Middle frontal gyrus (tissue), 1 donor: ENCODE measurements around the gene OR11H1.
"Not testable (repeated sequence)": the region's sequence is repeated elsewhere in the genome, so short reads cannot be mapped to it uniquely, and the experiment has no call there.

ENCODE experiments used
- DNase-seq: peaks from one replicate; pipeline ENCODE4 v3.0.0-alpha.2; 2015; ENCODE audit warnings: low spot score; ENCODE audit errors: extremely low spot score

OR11H1 gene, protein sequence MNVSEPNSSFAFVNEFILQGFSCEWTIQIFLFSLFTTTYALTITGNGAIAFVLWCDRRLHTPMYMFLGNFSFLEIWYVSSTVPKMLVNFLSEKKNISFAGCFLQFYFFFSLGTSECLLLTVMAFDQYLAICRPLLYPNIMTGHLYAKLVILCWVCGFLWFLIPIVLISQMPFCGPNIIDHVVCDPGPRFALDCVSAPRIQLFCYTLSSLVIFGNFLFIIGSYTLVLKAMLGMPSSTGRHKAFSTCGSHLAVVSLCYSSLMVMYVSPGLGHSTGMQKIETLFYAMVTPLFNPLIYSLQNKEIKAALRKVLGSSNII

GRCh38 chr22:15527892-15528291 is at the start of gene OR11H1:
Gene OR11H1 (plus strand): TSS chr22:15528192. CDS start chr22:15528192, 0 bp downstream.
- not testable (repeated sequence) for DNase-seq

DNA sequence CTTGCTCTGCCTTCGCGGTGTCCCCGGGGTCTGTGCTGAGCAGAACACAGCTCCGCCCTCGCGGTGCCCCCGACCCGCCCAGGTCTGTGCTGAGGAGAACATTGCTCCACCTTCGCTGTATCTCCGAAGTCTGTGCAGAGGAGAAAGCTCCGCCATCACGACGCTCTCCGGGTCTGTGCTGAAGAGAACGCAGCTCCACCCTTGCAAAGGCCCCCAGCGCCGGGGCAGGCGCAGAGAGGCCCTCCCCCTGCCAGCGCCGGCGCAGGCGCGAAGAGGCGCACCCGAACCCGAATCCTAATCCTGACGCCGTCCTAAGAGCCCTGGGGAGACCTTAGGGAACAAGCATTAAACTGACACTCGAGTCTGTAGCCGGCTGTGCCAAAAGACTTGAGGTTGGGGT is 18.0 kb upstream of the OR11H1 start:
- not testable (repeated sequence) for DNase-seq

DNA sequence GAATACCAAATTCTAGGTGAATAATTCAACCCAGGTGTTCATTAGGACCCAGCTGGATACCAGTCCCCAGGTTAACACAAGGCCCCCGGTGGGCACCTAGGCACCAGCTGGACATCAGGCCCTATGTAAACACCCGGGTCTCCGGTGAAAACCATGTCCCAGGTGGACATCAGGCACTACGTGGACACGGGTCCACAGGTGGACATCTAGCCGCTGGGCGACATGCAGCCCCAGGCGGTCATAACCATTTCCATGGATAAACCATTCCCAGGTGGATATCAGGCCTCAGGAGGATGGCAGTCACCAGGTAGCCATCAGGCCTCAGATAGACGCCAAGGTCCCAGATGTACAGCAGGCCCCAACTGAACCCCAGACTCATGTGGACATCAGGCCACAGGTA is 12.1 kb upstream of the OR11H1 start:
- not testable (repeated sequence) for DNase-seq

DNA sequence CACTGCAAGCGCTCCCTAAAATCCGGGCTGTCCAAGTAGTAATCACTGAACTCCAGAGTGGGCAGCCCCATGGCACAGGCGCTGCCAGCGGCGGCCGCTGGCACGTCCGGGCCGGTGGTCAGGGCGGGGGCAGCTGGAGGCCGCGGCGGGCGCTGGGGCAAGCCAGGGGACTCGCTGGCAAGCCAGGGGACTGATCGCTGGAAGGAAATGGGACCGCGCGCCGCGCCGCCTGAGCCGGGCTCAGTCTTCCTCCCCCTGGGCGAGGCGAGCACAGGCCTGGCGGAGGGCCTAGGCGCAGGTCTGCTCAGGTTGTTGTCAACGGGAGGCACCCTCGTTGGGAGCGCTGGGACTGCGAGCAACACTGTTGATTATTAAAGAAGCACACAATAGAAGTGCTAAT is 25.8 kb downstream of the OR11H1 start:
- not testable (repeated sequence) for DNase-seq

- not testable (repeated sequence) for DNase-seq
Measured at GRCh38 chr22:15563461-15563860, 35.5 kb downstream of the OR11H1 start.

DNA sequence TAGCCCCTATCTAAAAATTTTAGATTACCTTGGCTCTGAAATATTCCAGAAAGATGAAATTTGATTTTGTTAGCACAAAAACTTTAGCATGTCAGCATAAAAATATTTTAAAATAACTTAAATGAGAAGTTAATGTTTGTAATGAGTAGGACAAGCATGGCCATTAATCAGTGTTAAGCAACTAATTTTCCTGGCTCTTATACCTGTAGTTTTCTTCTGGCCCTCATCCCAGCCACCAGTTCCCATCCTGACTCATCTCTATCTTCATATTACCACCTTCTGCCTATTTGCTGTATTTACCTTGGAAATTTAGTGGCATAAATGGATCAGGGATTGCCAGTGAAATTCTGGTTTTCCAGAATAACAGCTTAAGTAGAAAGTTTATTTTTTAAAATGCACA is 37.1 kb downstream of the OR11H1 start:
- DNase-seq: not testable (repeated sequence)
